Kidney (tissue), 14 donors: ENCODE measurements around the gene FAM149A. TPM values are rescaled to one million over a fixed set of nuclear protein-coding genes. Genes with fewer than 3 reads are reported as not detected.

Experiments
- DNase-seq, 5 donors: peaks; one replicate each; pipeline ENCODE4 v3.0.0-alpha.2; 2013 to 2020
- FAIRE-seq: peaks from 2 replicates; lab custom pipeline; 2012; peaks lifted over from hg19 to GRCh38; lab: Jason Lieb, UNC
- H3K27ac ChIP-seq, 2 donors: one replicate each; pipeline ENCODE4 v1.7.0; 2013; ENCODE audit warnings: low read depth in 2 of 2, low read length in 2 of 2, inconsistent platforms in 1 of 2
- H3K27me3 ChIP-seq: one replicate; pipeline ENCODE4 v1.7.1; 2013; ENCODE audit warnings: low read length, inconsistent platforms; ENCODE audit not compliant: control insufficient read depth, insufficient read depth
- H3K36me3 ChIP-seq, 3 donors: one replicate each; pipeline versions ENCODE4 v1.7.0 to v1.7.1; 2013; ENCODE audit warnings: low read length in 3 of 3, control low read depth in 1 of 3, inconsistent platforms in 1 of 3; ENCODE audit not compliant: insufficient read depth in 3 of 3, control insufficient read depth in 2 of 3
- H3K4me1 ChIP-seq, 3 donors: one replicate each; pipeline versions ENCODE4 v1.7.0 to v1.7.1; 2013; ENCODE audit warnings: low read length in 3 of 3, inconsistent platforms in 1 of 3, low read depth in 1 of 3; ENCODE audit not compliant: control insufficient read depth in 2 of 3, insufficient read depth in 2 of 3
- H3K4me3 ChIP-seq, 3 donors: one replicate each; pipeline versions ENCODE4 v1.7.0 to v1.8.1; 2013; ENCODE audit warnings: low read length in 3 of 3, control low read depth in 1 of 3, inconsistent platforms in 1 of 3
- H3K9ac ChIP-seq, 3 donors: one replicate each; pipeline versions ENCODE4 v1.7.0 to v1.7.1; 2013; ENCODE audit warnings: low read length in 3 of 3, control low read depth in 1 of 3, inconsistent platforms in 1 of 3
- H3K9me3 ChIP-seq, 3 donors: one replicate each; pipeline versions ENCODE4 v1.7.0 to v1.7.1; 2013; ENCODE audit warnings: low read length in 3 of 3, control low read depth in 1 of 3, inconsistent platforms in 1 of 3; ENCODE audit not compliant: control insufficient read depth in 2 of 3, insufficient read depth in 1 of 3
- intact Hi-C: fragments of 100-400 bp; cut with DNase I; formaldehyde crosslinking; loops from one replicate; pipeline ENCODE4 v1.11.1; 2022
- polyA plus RNA-seq: library from polyadenylated mRNA; stranded (reverse); fragments of 350-450 nt; fragmentation: Illumina TruSeq; extraction: RNeasy Lipid Tissue Mini Kit (QIAGEN cat#74804); gene quantifications from one replicate; pipeline ENCODE4 v1.2.3, GENCODE V29; 2014; ENCODE audit warnings: low read depth, low replicate concordance; ENCODE audit not compliant: insufficient read depth
- total RNA-seq: library from RNA; stranded (reverse); fragmentation: NEBNext Ultra II Directional; extraction: Animal tissue kit (Norgen Biotek cat#: 25700); gene quantifications from one replicate; pipeline ENCODE4 v1.2.1, GENCODE V29; 2021
- TF ChIP-seq, protein P1 (sequence below): IDR thresholded peaks from 3 replicates; pipeline ENCODE4 v1.5.1; 2012; ENCODE audit warnings: mild to moderate bottlenecking, moderate library complexity, borderline replicate concordance; ENCODE audit not compliant: insufficient read depth; ENCODE audit errors: extremely low read depth
- donor health status: control.
- donor health status: control.
- donor health status: control.
- donor health status: control.
- donor health status: control.
- donor health status: DM: yes; HTN: yes; CAD: no.
- donor health status: Normal renal cell carcinoma (clear cell type).

The FAM149A gene
- total and polyA plus RNA-seq, 2 donors from 2014 or later = 32.4 to 37.8 TPM

DNA sequence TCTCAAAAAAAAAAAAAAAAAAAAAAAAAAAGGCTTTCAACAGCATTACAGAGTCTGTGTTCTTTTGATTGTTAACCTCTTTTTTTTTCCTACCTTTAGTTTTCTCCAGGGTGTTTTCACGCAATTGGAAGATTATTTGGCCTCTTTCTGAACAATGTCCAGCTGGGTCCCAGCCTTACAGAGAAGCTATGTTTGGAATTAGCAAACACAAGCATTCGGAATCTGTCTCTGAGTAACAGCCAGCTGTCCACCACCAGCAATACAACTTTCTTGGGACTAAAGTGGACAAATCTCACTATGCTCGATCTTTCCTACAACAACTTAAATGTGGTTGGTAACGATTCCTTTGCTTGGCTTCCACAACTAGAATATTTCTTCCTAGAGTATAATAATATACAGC lies 22.3 kb upstream of the FAM149A start:
- Histone ChIP-seq H3K4me3 (no peak overlapping the region), H3K9me3 (no peaks in the 10 kb centered on the region), H3K27ac (no peak overlapping the region), H3K27me3 (no peaks in the 10 kb centered on the region), H3K4me1 (no peaks in the 10 kb centered on the region), H3K36me3 (no peaks in the 10 kb centered on the region), H3K9ac (no peak overlapping the region)
- TF ChIP-seq, protein P1, sequence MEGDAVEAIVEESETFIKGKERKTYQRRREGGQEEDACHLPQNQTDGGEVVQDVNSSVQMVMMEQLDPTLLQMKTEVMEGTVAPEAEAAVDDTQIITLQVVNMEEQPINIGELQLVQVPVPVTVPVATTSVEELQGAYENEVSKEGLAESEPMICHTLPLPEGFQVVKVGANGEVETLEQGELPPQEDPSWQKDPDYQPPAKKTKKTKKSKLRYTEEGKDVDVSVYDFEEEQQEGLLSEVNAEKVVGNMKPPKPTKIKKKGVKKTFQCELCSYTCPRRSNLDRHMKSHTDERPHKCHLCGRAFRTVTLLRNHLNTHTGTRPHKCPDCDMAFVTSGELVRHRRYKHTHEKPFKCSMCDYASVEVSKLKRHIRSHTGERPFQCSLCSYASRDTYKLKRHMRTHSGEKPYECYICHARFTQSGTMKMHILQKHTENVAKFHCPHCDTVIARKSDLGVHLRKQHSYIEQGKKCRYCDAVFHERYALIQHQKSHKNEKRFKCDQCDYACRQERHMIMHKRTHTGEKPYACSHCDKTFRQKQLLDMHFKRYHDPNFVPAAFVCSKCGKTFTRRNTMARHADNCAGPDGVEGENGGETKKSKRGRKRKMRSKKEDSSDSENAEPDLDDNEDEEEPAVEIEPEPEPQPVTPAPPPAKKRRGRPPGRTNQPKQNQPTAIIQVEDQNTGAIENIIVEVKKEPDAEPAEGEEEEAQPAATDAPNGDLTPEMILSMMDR = no peak
- DNase-seq (peak in 1 of 5 donors; percentile 42), FAIRE-seq (no peak)
- intact Hi-C loops = no loop called here

DNA sequence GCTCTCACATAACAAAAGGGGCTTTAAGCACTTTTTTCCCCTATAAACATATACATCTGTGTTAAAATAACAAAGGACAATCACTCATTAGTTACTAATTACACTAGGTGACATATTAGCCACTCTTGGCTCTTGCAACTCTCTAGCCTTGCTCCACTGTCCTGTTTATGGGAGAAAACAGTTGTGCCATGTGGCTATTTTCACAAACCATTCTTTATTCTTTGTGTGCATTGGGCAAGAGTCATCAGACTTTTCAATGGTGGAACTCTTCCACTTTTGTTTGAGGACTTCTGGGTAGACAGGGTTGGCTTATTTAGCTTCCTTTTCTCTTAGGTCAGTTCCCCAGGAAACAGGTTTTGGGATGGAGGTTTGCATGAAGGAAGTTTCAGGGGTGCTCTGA lies 16.0 kb upstream of the FAM149A start:
- intact Hi-C loops = no loop called here
- Histone ChIP-seq H3K36me3 (no peaks in the 10 kb centered on the region), H3K27ac (no peak overlapping the region), H3K27me3 (no peaks in the 10 kb centered on the region), H3K4me3 (no peak overlapping the region), H3K9ac (no peak overlapping the region), H3K9me3 (no peaks in the 10 kb centered on the region), H3K4me1 (no peaks in the 10 kb centered on the region)
- FAIRE-seq (no peak), DNase-seq (no peak)
- TF ChIP-seq, protein P1 = no peak

DNA sequence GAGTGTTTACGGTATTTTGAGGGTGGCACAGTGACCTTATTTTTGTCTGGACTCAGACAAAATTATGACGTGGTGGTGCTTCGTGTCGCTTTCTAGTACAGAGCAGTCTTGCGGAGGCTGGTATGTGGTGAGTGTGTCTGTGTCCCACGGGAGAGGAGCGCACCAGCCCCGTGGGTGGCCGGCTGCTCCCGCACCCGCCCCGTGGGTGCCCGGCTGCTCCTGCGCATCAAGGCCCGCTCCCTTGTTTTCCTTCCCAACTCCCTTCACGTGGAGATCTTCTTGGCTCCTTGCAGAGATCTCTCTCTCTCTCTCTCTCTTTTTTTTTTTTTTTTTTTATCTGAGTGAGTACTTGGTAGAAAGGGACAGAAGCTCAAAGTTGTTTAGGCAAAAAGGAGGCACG lies 12.2 kb upstream of the FAM149A start:
- TF ChIP-seq, protein P1 = no peak
- H3K9ac ChIP-seq = no peak overlapping the region
- DNase-seq (no peak), FAIRE-seq (no peak)
- no peaks in the 10 kb centered on the region for H3K27me3 ChIP-seq
- H3K27ac ChIP-seq = no peak overlapping the region
- intact Hi-C loops = no loop called here
- no peak overlapping the region for H3K4me3 ChIP-seq
- H3K4me1 ChIP-seq = no peaks in the 10 kb centered on the region
- no peaks in the 10 kb centered on the region for H3K9me3 ChIP-seq
- no peaks in the 10 kb centered on the region for H3K36me3 ChIP-seq

DNA sequence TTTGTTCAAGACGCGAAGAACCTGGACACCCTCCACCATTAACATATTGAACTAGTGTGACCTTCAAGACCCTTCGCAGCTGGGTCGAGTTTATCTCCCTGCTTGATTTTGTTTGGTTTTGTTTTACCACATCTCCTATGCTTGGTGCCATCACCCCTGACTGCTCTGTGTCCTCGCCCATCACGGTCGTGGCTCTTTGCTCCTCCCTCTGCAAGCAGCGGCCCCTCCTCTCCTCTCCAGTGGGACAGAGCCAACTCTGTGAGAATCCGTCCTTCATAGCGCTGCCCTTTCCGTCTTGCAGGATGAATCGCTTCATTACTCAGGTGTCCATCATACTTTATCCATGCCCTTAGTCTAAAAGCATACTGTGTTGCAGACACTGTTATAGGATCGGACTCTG lies 9.1 kb upstream of the FAM149A start:
- FAIRE-seq (no peak), DNase-seq (peak in 1 of 5 donors; percentile 14)
- Histone ChIP-seq H3K4me3 (no peak overlapping the region), H3K4me1 (no peaks in the 10 kb centered on the region), H3K9ac (no peak overlapping the region), H3K36me3 (no peaks in the 10 kb centered on the region), H3K9me3 (no peaks in the 10 kb centered on the region), H3K27me3 (no peaks in the 10 kb centered on the region), H3K27ac (no peak overlapping the region)
- intact Hi-C loops = no loop called here
- TF ChIP-seq, protein P1 = no peak
